NCI-H1417 (cell line): ENCODE measurements around the gene SPTBN5.

Experiments used
- DNase-seq, 3 experiments: peaks; one replicate each; lab custom pipeline; 2025; lab: John Stamatoyannopoulos, UW

Gene SPTBN5

DNA sequence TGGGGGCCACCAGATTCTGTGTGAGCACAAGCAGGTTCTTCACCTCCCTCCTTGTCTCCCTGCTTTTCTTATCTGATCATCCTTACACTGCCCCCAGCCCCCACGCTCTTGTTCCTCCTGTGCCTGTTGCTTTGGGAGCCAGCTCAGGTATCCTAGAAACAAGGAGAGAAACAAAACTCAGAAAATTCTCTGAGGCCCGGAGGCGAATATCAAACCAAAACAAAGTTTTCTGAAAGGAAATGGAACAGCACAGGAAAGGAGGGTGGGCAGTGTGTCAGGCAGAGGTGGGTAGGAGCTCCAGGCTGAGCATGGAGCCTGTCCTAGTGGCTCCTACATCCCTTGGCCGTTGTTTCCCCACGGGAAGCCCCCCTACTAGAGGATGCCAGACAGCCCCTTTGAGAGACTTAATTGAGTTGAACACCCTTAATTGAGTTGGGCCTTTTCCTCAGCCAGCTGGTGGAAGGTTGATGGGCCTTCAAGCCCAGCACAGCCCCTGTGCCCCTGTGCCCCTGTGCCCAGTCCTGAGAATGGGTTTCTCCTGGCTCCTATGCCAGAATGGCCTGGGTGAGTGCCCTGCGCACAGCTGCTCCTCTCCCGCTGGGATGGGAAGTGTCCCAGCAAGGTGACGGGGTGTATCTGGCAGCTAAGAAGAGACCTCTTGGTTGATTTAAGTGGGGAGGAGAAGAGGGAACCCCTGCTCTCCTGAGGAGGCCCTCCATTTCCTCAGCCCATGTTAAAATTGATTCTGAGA, 88.8 kb downstream of the SPTBN5 start:
- no peak for DNase-seq

DNA sequence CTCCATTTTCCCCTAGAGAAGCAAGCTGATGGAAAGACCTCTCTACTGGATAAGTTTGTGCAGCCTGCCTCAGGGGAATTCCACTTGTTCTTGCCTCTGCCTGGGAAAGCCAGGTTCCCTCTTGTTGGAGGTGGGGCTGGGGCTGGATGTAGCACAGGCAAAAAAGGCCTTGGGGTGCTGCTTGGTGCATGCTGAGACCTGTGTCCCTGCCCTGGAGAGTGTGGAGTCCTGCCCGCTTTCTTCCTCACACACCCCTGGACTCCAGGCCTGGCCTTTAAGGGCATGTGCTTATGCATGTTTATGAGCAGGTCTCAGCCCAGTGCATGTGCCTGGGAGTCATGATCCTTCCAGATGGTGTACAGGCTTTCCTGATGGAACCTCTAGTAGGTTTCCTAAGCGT, 89.5 kb downstream of the SPTBN5 start:
- peak in 1 of 3 experiments; percentile 15 for DNase-seq

- DNase-seq = no peak
These were observed 91.9 kb downstream of the SPTBN5 start for GRCh38 chr15:41801850-41802455.

- no peak for DNase-seq
These were observed 92.7 kb downstream of the SPTBN5 start for GRCh38 chr15:41801185-41801584.

GRCh38 chr15:41799488-41799805, 94.4 kb downstream of the SPTBN5 start:
- no peak for DNase-seq

- DNase-seq = no peak
These were observed 95.0 kb downstream of the SPTBN5 start for GRCh38 chr15:41798607-41799487.
